ENCODE results near the gene CAMK2D.

The CAMK2D gene

GRCh38 chr4:113677325-113677724 lies 84.2 kb downstream of the CAMK2D start:
- no peak for DNase-seq

GRCh38 chr4:113675731-113676697 lies 85.5 kb downstream of the CAMK2D start:
- no peak for DNase-seq

GRCh38 chr4:113674733-113675132 lies 86.8 kb downstream of the CAMK2D start:
- no peak for DNase-seq

DNA sequence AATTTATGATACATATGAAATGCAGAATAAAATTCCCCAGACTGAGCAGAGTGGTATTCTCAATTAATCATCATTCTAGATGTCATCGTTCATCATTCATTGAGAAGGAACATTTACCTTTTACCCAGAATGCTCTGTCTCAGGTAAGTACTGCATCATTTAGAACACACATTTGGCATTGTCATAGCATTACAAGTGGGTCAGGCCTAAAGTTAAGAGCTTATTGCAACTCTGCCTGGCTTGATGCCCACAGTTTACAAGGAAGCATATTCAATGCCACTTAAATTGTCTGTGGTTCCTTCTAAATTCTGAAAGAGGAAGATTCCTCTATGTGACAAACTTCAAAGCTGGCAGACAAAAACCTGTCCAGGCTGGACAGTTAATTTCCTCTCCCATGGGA lies 87.3 kb downstream of the CAMK2D start:
- DNase-seq: no peak

DNA sequence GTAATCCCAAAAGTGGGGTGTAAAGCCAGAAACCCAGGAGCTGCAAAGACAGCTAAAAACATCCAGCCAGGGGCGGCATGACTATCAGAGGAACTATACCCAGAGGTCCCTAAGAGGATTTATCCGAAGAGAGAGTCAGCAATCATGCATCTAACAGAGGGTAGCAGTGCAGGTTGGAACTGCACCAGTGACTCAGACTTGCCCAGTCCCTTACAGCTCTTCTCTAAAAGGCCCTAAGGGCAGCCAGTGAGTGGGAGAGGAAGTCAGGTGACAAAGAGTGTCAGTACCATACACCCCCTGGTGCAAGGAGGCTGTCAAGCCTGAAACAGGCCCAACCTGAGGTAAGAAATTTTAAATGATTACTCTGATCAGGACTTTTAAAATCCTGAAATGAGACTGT lies 88.1 kb downstream of the CAMK2D start:
- no peak for DNase-seq

- DNase-seq: no peak
Observed at GRCh38 chr4:113666386-113667114, 95.0 kb downstream of the CAMK2D start.

- no peak for DNase-seq
Observed at GRCh38 chr4:113665036-113665435, 96.5 kb downstream of the CAMK2D start.

GRCh38 chr4:113662581-113662980 lies 99.0 kb downstream of the CAMK2D start:
- DNase-seq: no peak

GRCh38 chr4:113659127-113659526 lies 102.4 kb downstream of the CAMK2D start:
- no peak for DNase-seq

GRCh38 chr4:113657586-113658233 lies 103.8 kb downstream of the CAMK2D start:
- DNase-seq: no peak

GRCh38 chr4:113653871-113654270 lies 107.7 kb downstream of the CAMK2D start:
- no peak for DNase-seq

- no peak for DNase-seq
Observed at GRCh38 chr4:113646442-113646822, 115.1 kb downstream of the CAMK2D start.

GRCh38 chr4:113645771-113646441 lies 115.6 kb downstream of the CAMK2D start:
- DNase-seq: no peak

GRCh38 chr4:113645288-113645687 lies 116.2 kb downstream of the CAMK2D start:
- DNase-seq: no peak

DNA sequence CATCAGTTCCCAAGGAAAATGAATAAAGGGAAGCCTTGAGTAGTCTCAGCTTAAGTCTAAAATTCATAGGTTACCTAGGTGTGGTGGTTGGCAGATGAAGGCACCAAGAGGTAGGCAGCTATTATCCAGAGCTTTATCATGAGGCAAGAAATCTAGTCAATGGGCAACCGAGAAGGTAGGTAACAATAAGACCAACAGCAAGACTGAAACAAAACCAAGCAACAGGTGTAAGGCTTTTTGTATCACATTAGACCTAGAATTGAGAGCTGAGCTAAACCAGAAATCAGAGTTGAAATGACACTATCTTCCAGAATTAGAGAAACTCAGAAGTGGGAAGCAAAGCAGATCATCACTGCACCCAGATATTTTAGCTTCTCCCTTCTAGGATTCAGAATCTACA lies 117.1 kb downstream of the CAMK2D start:
- no peak for DNase-seq

DNA sequence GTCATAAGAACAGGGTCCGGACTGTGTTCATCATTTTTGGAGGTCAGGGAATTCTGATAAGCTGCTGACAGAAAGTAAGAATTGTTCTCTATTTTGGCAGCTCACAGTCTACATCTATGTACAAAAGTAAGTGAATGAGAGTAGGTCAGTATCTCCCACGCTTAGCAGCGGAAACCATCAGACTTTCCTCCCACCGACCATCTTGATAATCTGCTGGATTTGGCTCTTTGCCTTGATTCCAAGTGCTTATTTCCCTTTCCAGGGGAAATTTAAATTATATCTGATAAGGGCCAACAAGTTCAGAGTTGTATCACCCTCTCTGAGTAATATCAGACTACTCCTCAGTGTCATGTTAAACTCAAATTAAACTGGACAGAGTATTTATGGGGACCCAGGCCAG lies 118.0 kb downstream of the CAMK2D start:
- no peak for DNase-seq

- DNase-seq: no peak
Observed at GRCh38 chr4:113641025-113641431, 120.5 kb downstream of the CAMK2D start.

DNA sequence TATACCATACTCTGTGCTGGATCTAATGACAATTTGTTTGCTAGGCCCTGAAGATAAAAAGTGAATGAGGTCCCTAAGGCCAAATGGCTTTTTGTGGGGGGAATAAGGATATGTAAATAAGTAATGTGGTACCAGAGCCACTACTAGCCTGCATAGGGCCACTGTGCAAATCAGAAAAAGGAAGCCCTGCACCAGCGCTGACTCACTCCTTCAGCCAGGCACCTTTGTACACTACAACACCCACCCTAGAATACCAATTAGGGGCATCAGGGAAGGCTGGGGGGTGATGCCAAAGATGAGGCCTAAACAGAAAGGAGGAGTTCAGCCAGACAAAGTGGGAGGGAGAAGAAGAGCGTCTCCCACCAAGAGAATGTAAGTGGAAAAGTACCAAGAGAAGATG lies 122.2 kb downstream of the CAMK2D start:
- DNase-seq: no peak

GRCh38 chr4:113638562-113638832 lies 123.0 kb downstream of the CAMK2D start:
- no peak for DNase-seq

DNA sequence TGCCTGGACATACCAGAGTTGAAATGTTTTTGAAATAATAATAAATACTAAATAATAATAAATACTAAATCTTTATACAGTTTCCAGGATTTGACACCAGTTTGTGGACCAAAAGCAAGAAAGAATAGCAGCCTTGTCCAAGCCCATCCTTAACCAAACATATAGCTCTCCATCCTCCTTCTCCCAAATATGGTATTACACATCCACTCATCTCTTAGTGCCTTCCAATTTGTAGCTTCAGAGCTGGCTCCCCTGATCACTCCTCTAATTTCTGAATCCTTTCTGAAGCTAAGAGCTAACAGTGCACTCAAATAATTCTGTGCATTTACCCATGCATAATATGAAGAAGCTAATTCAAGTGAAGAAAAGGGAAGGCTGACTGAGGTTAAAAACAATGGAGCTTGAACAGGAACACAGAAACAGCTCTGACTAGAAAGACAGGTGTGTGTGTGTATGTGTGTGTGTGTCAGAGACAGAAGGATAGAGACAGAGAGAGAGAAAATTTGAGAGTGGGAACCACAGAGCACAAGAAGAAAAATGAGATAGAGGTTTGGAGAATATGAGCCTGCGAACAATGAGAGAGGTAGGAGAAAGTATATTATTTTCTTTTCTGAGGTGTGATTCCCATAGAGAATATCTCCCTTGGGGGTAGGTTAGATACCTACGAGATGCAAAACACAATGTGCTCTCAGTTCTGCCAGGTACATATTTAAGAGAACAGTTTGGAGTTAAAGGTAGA lies 123.5 kb downstream of the CAMK2D start:
- no peak for DNase-seq

DNA sequence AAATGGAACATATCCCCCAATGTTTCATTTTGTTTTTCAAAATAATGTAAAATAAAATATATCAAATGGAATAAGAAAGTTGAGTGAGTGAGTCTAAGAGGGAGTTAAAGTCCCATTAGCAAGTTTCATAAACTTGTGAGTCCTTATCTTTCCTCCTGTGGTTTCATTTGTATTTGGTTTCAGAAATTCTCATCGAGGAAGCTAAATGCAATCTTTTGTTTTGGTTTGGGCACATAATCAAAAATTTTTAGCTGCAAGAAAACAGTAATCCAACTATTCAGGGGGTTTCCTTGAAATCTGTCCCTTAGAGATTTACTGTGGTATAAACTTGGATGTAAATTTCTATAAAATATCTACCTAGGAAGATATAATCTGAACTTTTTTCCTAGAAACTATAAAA lies 124.2 kb downstream of the CAMK2D start:
- DNase-seq: no peak

GRCh38 chr4:113636877-113637276 lies 124.7 kb downstream of the CAMK2D start:
- DNase-seq: no peak

- no peak for DNase-seq
Observed at GRCh38 chr4:113636438-113636818, 125.1 kb downstream of the CAMK2D start.

All from amniotic stem cell (primary cell).